Fibroblast of mammary gland (primary cell): ENCODE measurements around the gene HOPX.
"Not testable (repeated sequence)": the region's sequence is repeated elsewhere in the genome, so short reads cannot be mapped to it uniquely, and the experiment has no call there.

Experiments used
- DNase-seq: peaks from one replicate; pipeline ENCODE4 v3.0.0-alpha.2; 2010; ENCODE audit warnings: low read depth
- H3K4me3 ChIP-seq: 2 replicates; pipeline ENCODE4 v1.5.1; 2011; ENCODE audit warnings: low read depth, mild to moderate bottlenecking, low read length, moderate library complexity; ENCODE audit not compliant: control insufficient read depth
- TF ChIP-seq, protein P1 (sequence below): conservative IDR thresholded peaks from 2 replicates; pipeline ENCODE4 v1.5.1; 2011; ENCODE audit warnings: low read depth, low read length, inconsistent platforms; ENCODE audit not compliant: control insufficient read depth, insufficient read depth

HOPX gene

GRCh38 chr4:56611501-56611900, 69.6 kb downstream of the HOPX start:
- DNase-seq: peak; percentile 33
- TF ChIP-seq, protein P1, sequence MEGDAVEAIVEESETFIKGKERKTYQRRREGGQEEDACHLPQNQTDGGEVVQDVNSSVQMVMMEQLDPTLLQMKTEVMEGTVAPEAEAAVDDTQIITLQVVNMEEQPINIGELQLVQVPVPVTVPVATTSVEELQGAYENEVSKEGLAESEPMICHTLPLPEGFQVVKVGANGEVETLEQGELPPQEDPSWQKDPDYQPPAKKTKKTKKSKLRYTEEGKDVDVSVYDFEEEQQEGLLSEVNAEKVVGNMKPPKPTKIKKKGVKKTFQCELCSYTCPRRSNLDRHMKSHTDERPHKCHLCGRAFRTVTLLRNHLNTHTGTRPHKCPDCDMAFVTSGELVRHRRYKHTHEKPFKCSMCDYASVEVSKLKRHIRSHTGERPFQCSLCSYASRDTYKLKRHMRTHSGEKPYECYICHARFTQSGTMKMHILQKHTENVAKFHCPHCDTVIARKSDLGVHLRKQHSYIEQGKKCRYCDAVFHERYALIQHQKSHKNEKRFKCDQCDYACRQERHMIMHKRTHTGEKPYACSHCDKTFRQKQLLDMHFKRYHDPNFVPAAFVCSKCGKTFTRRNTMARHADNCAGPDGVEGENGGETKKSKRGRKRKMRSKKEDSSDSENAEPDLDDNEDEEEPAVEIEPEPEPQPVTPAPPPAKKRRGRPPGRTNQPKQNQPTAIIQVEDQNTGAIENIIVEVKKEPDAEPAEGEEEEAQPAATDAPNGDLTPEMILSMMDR: no peak
- H3K4me3 ChIP-seq: no peak overlapping the region

GRCh38 chr4:56610170-56610569, 70.9 kb downstream of the HOPX start:
- not testable (repeated sequence) for DNase-seq, H3K4me3 ChIP-seq

DNA sequence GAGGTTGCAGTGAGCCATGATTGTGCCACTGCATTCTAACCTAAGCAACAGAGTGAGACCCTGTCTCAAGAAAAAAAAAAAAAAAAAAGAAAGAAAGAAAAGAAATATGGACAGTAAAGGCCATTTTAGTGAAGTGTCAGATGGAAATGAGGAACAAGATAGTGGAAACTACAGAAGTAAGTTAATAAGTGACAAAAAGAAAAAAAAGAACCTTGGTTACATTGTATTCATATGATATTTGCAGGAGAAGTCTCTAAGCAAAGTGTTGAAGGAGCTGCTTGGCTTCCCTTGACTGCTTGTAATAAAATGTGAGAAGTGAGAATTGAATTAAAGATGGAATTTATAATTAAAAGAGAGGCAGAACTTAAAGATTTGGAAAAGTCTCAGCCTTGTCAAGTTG, 73.2 kb downstream of the HOPX start:
- no peak overlapping the region for H3K4me3 ChIP-seq
- no peak for DNase-seq
- TF ChIP-seq, protein P1: no peak

DNA sequence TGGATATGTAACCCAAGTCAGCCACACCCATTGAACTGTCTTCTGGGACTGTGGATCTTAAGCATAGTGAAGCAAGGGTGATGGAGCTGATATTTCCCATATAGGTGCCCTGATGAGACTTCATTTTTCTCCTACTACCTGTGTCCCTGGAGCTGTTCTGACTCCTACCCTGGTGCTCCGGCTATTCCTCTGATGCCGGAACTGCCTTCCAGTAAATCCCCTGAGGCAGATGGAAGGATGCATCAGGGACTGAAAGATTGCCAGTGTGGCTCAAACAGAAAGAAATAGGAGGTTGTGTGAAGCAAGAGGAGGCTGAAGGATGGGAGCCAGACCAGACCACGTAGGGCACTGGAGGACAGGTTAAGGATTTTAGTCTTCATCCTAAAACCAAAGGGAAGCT, 74.7 kb downstream of the HOPX start:
- no peak for DNase-seq
- TF ChIP-seq, protein P1: no peak
- no peak overlapping the region for H3K4me3 ChIP-seq

GRCh38 chr4:56605464-56605863, 75.6 kb downstream of the HOPX start:
- not testable (repeated sequence) for DNase-seq, H3K4me3 ChIP-seq

- DNase-seq: no peak
- H3K4me3 ChIP-seq: no peak overlapping the region
- TF ChIP-seq, protein P1: no peak
These were observed 77.8 kb downstream of the HOPX start for GRCh38 chr4:56603297-56603696.
